ENCODE measurements around the gene APRT. TPM values are rescaled to one million over a fixed set of nuclear protein-coding genes. Genes with fewer than 3 reads are reported as not detected.

APRT gene
- total RNA-seq, 1 donor from 2014 or later: 12.0 TPM

- DNase-seq: no peak
Measured at GRCh38 chr16:88787579-88788314, 24.0 kb downstream of the APRT start.

- no peak for DNase-seq
Measured at GRCh38 chr16:88785106-88785924, 26.4 kb downstream of the APRT start, which contains the start of gene PIEZO1. TSS of gene PIEZO1 (minus strand) at chr16:88785220. CDS start at chr16:88784964, 256 bp downstream.

GRCh38 chr16:88784856-88785105 lies 26.9 kb downstream of the APRT start:
- DNase-seq: no peak

- DNase-seq: no peak
Measured at GRCh38 chr16:88784074-88784855, 27.5 kb downstream of the APRT start.

- DNase-seq: no peak
Measured at GRCh38 chr16:88783391-88784073, 28.2 kb downstream of the APRT start.

- DNase-seq: peak; percentile 34
Measured at GRCh38 chr16:88782454-88783390, 29.0 kb downstream of the APRT start.

- no peak for DNase-seq
Measured at GRCh38 chr16:88781140-88782077, 30.3 kb downstream of the APRT start.

- no peak for DNase-seq
Measured at GRCh38 chr16:88780142-88781062, 31.3 kb downstream of the APRT start.

GRCh38 chr16:88779406-88780141 lies 32.2 kb downstream of the APRT start:
- DNase-seq: no peak

GRCh38 chr16:88778541-88779065 lies 33.1 kb downstream of the APRT start:
- no peak for DNase-seq

GRCh38 chr16:88778271-88778525 lies 33.5 kb downstream of the APRT start:
- DNase-seq: no peak

GRCh38 chr16:88777471-88778270 lies 34.1 kb downstream of the APRT start:
- DNase-seq: no peak

- no peak for DNase-seq
Measured at GRCh38 chr16:88775825-88776224, 35.9 kb downstream of the APRT start.

- DNase-seq: no peak
Measured at GRCh38 chr16:88774544-88775393, 37.0 kb downstream of the APRT start.

GRCh38 chr16:88773812-88774291 lies 37.9 kb downstream of the APRT start:
- no peak for DNase-seq

Data from occipital lobe (tissue), 2 donors.